Neural progenitor cell (in vitro differentiated cells): Measurements from ENCODE around the gene IRX2.

Experiments used
- CTCF ChIP-seq: fragments of 200-600 bp; sonication (generic); IDR thresholded peaks from 2 replicates; pipeline ENCODE4 v1.5.1; 2017; ENCODE audit warnings: antibody characterized with exemption, mild to moderate bottlenecking
- EZH2 ChIP-seq: fragments of 200-600 bp; sonication (generic); IDR thresholded peaks from 2 replicates; pipeline ENCODE4 v1.6.1; 2017; ENCODE audit warnings: antibody characterized with exemption, mild to moderate bottlenecking, moderate library complexity
- EZH2phosphoT487 ChIP-seq: fragments of 200-600 bp; sonication (generic); IDR thresholded peaks from 2 replicates; pipeline ENCODE4 v1.6.1; 2017; ENCODE audit warnings: antibody characterized with exemption

- TF ChIP-seq CTCF (peak; percentile 38), EZH2 (no peak), EZH2phosphoT487 (no peak)
Measured at GRCh38 chr5:2701592-2701991, 49.9 kb downstream of the IRX2 start.
